HG03103 (cell line): Measurements from ENCODE around the gene NFE2L1.
"Not testable (repeated sequence)": the region's sequence is repeated elsewhere in the genome, so short reads cannot be mapped to it uniquely, and the experiment has no call there.

ENCODE experiments used
- ATAC-seq: cut with Tn5 transposase; IDR thresholded peaks from one replicate; pipeline ENCODE4 v1.9.1; 2021; ENCODE audit warnings: low read depth; ENCODE audit not compliant: unreplicated experiment

The NFE2L1 gene

GRCh38 chr17:48047741-48048383, at the start of gene NFE2L1:
NFE2L1 (plus strand) TSS chr17:48048359; CDS start chr17:48051119, 2,760 bp downstream.
- ATAC-seq = peak; percentile 79

DNA sequence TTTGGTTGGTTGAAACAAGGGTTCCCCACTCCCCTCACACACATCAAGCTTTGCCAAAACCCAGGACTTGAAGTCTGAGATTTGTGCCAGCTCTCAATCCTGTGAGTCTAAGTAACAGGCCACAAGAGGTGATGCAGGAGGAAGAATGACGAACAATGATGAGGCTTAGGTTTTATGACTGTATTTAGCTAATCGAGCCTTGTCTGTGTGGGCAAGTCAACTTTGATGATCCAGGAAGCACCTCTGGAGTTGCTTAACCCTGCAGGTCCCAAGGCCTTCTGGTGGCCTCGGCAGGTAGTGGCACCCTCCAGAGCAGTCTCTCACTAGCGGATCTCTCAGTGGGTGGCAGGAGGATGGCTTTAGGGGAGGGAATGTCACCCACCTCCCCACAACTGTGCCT, 48.6 kb upstream of the NFE2L1 start:
- no peak for ATAC-seq

DNA sequence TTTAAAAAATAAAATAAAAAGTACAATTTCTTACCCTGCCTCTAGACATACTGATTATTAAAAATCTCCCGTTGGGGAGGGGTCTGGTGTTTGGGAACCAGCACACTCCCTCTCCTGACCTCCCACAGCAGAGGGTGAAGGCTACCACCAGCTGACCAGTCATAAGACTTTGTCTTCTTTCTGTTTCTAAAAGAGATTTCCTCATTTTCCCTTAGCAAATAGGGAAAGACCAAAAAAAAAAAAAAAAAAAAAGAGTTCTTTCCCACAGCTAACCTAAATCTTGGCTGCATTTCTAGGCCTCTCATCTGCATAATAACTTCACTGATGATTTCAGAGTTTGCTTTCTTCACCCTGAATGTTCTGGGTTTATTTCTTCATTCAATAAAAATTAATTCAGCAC, 47.0 kb upstream of the NFE2L1 start:
- no peak for ATAC-seq

GRCh38 chr17:48001657-48002056, 46.5 kb upstream of the NFE2L1 start:
- ATAC-seq = not testable (repeated sequence)

- ATAC-seq = no peak
Observed at GRCh38 chr17:48002266-48002915, 45.8 kb upstream of the NFE2L1 start.

DNA sequence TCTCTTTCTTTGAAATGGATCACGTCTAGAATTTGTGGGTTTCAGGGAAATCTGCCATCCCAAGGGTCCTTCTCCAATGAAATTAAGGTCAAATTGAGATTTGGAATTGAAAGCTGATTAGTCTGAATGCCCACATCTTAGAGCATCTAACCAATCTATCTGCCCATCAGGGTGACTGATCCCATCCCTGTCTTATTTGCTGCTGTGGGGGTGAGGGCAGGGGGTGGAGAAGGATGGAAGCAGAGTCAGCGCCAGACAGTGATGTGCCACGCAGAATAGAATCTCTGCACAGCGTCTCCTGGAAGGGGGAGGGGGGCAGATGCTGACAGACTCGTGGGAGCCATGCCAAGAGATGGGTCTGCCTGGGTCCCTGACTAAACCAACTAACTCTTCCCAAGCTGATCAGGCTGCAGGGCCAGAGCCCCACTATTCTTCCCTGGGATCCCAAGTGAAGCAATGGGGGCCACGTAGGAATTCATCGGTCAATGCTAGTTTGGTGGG, 45.2 kb upstream of the NFE2L1 start:
- ATAC-seq = no peak

DNA sequence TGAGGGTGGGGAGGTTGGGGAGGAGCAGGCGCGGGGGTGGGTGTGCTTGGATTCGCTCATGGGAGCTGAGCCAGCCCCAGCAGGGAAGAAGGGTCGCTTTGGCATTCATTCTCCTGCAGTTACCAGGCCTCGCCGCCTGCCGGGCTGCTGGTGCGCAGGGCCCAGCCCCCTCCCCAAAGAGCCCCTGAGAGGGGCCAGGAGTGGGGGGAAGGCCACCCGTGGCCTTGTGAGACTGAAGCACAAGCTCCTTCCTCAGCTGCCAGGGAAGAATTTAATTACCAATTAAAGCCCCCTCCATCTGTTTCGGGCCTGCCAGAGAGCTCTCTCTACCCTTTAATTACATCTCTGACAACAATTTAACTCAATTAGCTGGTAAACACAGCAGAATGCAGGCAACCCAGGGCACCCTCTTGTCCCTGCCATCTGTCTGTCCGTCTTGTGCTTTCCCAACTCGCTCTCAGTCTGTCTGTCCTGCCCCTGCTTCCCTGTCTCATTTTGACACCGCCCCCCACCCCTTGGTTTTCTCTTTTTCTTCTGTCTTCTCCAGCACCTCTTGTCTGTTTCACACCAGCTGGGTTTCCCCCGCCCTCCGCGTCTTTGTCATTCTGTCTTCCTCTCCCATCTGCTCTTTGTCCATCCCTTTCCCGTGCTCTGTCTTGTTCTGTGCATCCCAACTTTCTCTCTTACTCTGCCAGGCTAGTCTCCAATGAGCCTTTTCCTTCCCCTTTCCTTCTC, 44.6 kb upstream of the NFE2L1 start:
- no peak for ATAC-seq

DNA sequence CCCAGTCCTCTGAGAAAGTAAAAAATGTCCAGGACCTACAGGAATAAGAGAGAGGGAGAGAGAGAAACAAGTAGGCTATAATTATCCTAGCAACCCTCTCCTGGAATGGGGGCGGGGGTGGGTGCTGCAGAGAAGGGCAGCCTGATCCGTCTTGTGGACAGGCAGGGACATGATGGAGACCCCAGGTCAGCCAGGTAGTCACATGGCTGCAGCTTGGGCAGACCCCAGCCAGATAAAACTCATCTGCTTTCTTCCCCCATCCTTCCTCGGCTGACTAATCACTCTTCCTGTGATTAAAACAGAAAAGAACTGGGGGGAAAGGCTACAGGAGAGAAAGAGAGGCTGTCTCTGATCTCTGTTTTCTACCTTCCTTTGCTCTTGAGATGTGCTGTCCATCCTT, 43.2 kb upstream of the NFE2L1 start:
- ATAC-seq = no peak

- no peak for ATAC-seq
Observed at GRCh38 chr17:48006936-48007709, 41.0 kb upstream of the NFE2L1 start.

DNA sequence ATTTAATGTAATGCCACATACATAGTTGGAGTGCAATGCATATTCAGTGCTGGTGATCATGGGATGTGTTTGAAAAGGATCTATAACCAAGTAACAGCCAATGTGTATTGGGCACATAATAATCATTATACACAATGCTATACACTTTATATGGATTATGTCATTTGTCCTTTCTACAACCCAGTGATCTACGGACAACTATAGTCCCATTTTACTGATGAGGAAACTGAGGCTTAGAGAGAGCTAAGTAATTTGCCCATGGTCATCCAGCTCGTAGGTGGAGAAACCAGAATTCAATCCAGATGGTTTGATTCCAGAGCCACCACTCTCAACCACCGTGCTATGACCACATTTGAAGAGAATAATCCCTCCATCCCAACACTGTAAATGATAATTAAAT, 38.0 kb upstream of the NFE2L1 start:
- ATAC-seq = no peak

- no peak for ATAC-seq
Observed at GRCh38 chr17:48011405-48012150, 36.6 kb upstream of the NFE2L1 start.

- ATAC-seq = no peak
Observed at GRCh38 chr17:48012151-48012520, 36.0 kb upstream of the NFE2L1 start.

GRCh38 chr17:48012654-48013053, 35.5 kb upstream of the NFE2L1 start:
- ATAC-seq = no peak

DNA sequence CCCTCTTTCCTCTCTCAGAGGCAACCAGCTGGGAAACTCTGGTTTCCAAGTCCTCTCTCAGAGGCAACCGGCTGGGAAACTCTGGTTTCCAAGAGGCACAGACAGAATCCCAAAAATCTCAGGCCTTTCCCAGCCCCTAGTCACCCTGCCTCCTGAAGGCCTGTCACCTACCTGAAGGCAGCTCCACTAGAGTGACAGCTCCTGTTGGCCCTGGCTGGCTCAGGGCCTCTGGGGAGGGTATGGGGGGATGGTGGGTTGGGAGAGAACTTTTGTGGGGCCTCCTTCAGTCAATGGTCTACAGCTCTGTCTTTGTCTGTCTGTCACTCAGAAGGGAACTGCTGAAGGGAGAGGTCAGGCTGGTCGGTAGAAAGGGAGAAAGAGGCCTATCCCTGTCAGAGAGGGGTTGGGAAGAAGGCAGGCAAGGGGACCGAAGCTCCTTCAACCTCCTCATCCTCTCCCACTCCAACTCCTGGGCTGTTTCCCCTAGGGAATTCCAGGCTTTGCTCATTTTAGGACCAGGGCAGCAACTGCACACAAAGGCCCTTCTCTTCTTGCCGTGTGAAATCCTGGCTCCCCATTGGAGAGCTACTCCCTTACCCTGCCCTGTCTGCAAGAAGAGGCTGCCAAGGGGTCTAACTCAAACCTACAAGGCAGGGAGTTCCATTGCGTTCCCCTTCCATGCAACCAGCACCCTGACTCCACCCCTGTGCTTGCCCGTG, 34.1 kb upstream of the NFE2L1 start:
- no peak for ATAC-seq

DNA sequence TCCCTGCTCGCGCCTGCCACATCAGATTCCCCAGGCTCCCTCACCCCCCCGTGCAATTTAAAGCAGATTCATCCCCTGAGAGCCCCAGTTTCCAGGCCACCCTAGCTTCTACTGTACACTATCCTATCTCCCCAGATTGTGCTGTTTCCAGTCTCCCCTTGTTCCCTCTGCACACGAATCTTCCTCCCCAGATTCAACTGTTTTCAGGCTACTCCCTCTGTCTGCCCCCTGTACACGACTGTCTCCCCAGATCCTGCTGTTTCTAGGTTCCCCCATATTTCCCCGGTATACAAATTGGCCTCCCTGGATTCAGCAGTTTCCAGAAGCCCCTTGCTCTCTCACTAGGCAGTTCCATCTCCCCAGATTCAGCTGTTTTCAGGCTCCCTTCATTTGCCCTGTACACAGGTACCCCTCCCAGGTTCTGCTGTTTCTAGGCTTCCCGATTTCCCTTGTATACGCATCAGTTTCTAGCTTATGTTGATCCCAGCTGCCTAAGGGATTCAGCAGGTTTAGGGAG, 33.5 kb upstream of the NFE2L1 start:
- ATAC-seq = no peak

DNA sequence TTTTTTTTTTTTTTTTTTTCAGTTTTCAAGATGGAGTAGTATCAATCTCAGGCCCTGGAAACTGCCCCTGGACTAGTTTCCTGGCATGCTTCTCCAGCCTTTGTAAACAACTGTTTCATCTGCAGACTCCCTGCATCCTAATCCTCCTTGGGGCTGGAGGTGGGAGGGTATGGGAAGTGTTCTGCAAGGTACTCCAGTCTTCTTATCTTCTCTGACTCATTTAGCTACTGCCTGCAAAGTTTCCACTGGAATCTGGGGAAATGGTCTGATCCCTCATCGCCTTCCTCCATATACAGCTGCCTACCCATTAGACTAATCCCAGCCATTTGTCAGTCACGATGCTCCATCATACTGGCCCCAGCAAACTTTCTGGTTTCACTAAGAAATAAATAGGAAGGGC, 32.0 kb upstream of the NFE2L1 start:
- no peak for ATAC-seq

DNA sequence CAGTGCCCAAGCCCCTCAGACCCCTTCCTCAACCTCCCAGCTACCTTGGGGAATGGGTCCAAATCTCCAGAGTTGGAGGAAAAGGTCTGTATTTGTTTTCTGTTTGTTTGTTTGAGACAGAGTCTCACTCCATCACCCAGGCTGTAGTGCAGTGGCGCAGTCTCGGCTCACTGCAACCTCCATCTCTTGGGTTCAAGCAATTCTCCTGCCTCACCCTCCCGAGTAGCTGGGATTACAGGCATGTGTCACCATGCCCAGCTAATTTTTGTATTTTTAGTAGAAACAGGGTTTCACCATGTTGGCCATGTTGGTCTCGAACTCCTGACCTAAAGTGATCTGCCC, 30.4 kb upstream of the NFE2L1 start:
- ATAC-seq = not testable (repeated sequence)

DNA sequence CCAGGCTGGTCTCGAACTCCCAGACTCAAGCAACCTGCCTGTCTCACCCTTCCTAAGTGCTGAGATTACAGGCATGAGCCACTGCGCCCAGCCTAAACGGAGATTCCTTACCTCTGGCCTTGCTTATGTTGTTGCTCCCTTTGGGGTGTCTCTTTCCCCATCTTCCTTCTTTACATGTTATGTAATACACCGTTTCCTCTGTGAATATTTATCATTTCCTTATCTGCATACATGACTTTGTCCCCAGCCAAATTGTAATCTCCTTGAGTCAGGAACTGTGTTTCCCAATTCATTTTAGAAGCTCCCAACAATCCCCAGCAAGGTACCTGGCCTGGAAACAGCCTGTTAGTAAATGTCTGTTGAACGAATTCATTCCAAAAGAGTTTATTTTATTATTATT, 26.2 kb upstream of the NFE2L1 start:
- ATAC-seq = no peak

DNA sequence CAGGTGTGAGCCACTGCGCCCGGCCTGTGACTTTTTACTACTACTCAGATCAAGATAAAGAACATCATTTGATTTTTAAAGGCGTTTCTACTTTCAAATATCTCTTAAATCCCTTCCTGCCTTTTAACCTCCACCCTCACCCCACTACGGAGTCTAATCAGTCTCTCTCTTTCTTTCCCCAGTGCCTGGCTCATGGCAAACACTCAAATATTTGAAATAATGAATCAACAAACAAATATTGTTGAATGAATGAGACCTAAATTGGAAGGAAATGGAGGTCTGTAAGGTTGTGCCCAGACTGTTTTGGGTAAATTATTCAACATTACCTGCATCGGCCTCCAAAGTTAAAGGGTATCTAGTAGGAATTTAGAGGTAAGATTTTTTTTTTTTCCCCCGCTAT, 25.3 kb upstream of the NFE2L1 start:
- no peak for ATAC-seq
